Keratinocyte (primary cell): ENCODE data around the gene TDP2. TPM values are rescaled to one million over a fixed set of nuclear protein-coding genes. Genes with fewer than 3 reads are reported as not detected.

Source experiments
- DNase-seq: peaks from one replicate; pipeline ENCODE4 v3.0.0-alpha.2; 2011; ENCODE audit warnings: low read depth, missing footprints, low spot score
- FAIRE-seq: peaks from 2 replicates; lab custom pipeline; 2011; peaks lifted over from hg19 to GRCh38; lab: Jason Lieb, UNC
- H2AFZ ChIP-seq: 2 replicates; pipeline ENCODE4 v1.6.0; 2012; ENCODE audit warnings: low read length, control low read depth, inconsistent platforms; ENCODE audit not compliant: control insufficient read depth
- H3K27ac ChIP-seq: 2 replicates; pipeline ENCODE4 v1.5.1; 2011; ENCODE audit warnings: low read length; ENCODE audit not compliant: control insufficient read depth, insufficient read depth
- H3K27me3 ChIP-seq: 3 replicates; pipeline ENCODE4 v1.6.0; 2011; ENCODE audit warnings: low read length; ENCODE audit not compliant: control insufficient read depth, insufficient read depth; ENCODE audit errors: extremely low read depth
- H3K36me3 ChIP-seq, 2 experiments: 2 replicates in 1 of 2; 3 replicates in 1 of 2; pipeline ENCODE4 v1.5.1; 2011; ENCODE audit warnings: low read length in 2 of 2, mild to moderate bottlenecking in 1 of 2; ENCODE audit not compliant: control insufficient read depth in 2 of 2, insufficient read depth in 2 of 2; ENCODE audit errors: extremely low read depth in 1 of 2
- H3K4me1 ChIP-seq: 3 replicates; pipeline ENCODE4 v1.5.1; 2011; ENCODE audit warnings: low read length; ENCODE audit not compliant: control insufficient read depth, insufficient read depth; ENCODE audit errors: extremely low read depth
- H3K4me2 ChIP-seq: 3 replicates; pipeline ENCODE4 v1.6.0; 2011; ENCODE audit warnings: low read depth, low read length; ENCODE audit not compliant: control insufficient read depth, insufficient read depth; ENCODE audit errors: extremely low read depth
- H3K4me3 ChIP-seq, 3 experiments: fragments of 200-600 bp in 1 of 3; sonication (generic) in 1 of 3; 2 replicates in 2 of 3; 3 replicates in 1 of 3; pipeline ENCODE4 v1.5.1; 2011 to 2016; ENCODE audit warnings: low read length in 3 of 3, mild to moderate bottlenecking in 3 of 3, control low read depth in 2 of 3, inconsistent platforms in 1 of 3, low read depth in 1 of 3, mixed read lengths in 1 of 3, mixed run types in 1 of 3, moderate library complexity in 1 of 3; ENCODE audit not compliant: control insufficient read depth in 2 of 3, insufficient read depth in 2 of 3; ENCODE audit errors: extremely low read depth in 1 of 3
- H3K79me2 ChIP-seq: 2 replicates; pipeline ENCODE4 v1.6.0; 2012; ENCODE audit warnings: low read length; ENCODE audit not compliant: control insufficient read depth, insufficient read depth
- H3K9ac ChIP-seq: 3 replicates; pipeline ENCODE4 v1.6.0; 2011; ENCODE audit warnings: low read length; ENCODE audit not compliant: control insufficient read depth, insufficient read depth; ENCODE audit errors: extremely low read depth
- H3K9me1 ChIP-seq: 3 replicates; pipeline ENCODE4 v1.6.0; 2011; ENCODE audit warnings: low read length; ENCODE audit not compliant: control insufficient read depth, insufficient read depth; ENCODE audit errors: extremely low read depth
- H3K9me3 ChIP-seq: 2 replicates; pipeline ENCODE4 v1.5.1; 2012; ENCODE audit warnings: low read depth, low read length; ENCODE audit not compliant: control insufficient read depth
- H4K20me1 ChIP-seq: 3 replicates; pipeline ENCODE4 v1.6.0; 2011; ENCODE audit warnings: low read length; ENCODE audit not compliant: control insufficient read depth, insufficient read depth; ENCODE audit errors: extremely low read depth
- EZH2 ChIP-seq: IDR thresholded peaks from one replicate; pipeline ENCODE4 v1.6.1; 2012; ENCODE audit warnings: inconsistent platforms, mild to moderate bottlenecking, low read length, moderate library complexity
- dilution Hi-C: fragments of 300-500 bp; cut with MboI; formaldehyde crosslinking; loops from one replicate; pipeline ENCODE4 v1.7.0; 2020; ENCODE audit warnings: low sequenced_read_pairs; ENCODE audit not compliant: extremely low pct_ligation_motif_present
- polyA plus RNA-seq, 5 experiments: library from polyadenylated mRNA; depleted of rRNA in 3 of 5; stranded (reverse) in 3 of 5; stranded (forward) in 1 of 5; unstranded in 1 of 5; fragments of >200 nt; gene quantifications; 1 replicate in 1 of 5; 2 replicates in 3 of 5; 3 replicates in 1 of 5; pipeline versions ENCODE4 v1.2.1 to v1.2.3, GENCODE V29; 2011 to 2012; ENCODE audit warnings: missing spikeins in 2 of 5, low read depth in 1 of 5, low replicate concordance in 1 of 5
- TF ChIP-seq, protein P1 (sequence below), 3 experiments: IDR thresholded peaks in 1 of 3; conservative IDR thresholded peaks in 1 of 3; optimal IDR thresholded peaks in 1 of 3; 2 replicates in 2 of 3; 3 replicates in 1 of 3; pipeline versions ENCODE3 to v1.5.1; 2011; ENCODE audit warnings: low read length in 3 of 3, mild to moderate bottlenecking in 3 of 3, moderate library complexity in 2 of 3, control low read depth in 1 of 3, inconsistent platforms in 1 of 3; ENCODE audit not compliant: insufficient read depth in 2 of 3; ENCODE audit errors: extremely low read depth in 1 of 3

Gene TDP2
- polyA plus RNA-seq, 1 donor (not counting 4 experiments of a cell fraction or from before 2014, with no cell fraction given) = 39.8 TPM

DNA sequence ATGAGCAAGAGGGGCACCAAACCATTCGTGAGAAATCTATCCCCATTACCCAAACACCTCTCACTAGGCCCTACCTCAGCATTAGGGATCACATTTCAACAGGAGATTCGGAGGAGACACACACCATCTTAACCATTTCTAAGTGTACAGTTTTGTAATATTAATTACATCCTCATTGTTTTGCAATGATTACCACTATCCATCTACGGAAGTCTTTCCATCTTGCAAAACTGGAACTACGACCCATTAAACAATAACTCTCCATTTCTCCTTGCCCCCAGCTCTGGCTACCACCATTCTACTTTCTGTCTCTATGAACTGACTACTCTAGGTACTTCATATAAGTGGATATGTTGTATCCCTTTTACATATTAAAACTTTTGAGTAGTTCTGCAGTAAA, 20.2 kb upstream of the TDP2 start:
- DNase-seq (no peak), FAIRE-seq (no peak)
- no peaks in the 10 kb centered on the region for H3K27me3 ChIP-seq
- H3K4me1 ChIP-seq = no peaks in the 10 kb centered on the region
- dilution Hi-C loops = no loop called here
- H3K79me2 ChIP-seq = no peaks in the 10 kb centered on the region
- H2AFZ ChIP-seq = no peak overlapping the region
- no peak overlapping the region for H3K4me2 ChIP-seq
- H4K20me1 ChIP-seq = no peaks in the 10 kb centered on the region
- no peaks in the 10 kb centered on the region for H3K9me3 ChIP-seq
- H3K4me3 ChIP-seq = no peak overlapping the region
- no peak overlapping the region for H3K9ac ChIP-seq
- no peaks in the 10 kb centered on the region for H3K9me1 ChIP-seq
- no peak overlapping the region for H3K27ac ChIP-seq
- no peaks in the 10 kb centered on the region for H3K36me3 ChIP-seq
- no peak for TF ChIP-seq EZH2
- TF ChIP-seq, protein P1, sequence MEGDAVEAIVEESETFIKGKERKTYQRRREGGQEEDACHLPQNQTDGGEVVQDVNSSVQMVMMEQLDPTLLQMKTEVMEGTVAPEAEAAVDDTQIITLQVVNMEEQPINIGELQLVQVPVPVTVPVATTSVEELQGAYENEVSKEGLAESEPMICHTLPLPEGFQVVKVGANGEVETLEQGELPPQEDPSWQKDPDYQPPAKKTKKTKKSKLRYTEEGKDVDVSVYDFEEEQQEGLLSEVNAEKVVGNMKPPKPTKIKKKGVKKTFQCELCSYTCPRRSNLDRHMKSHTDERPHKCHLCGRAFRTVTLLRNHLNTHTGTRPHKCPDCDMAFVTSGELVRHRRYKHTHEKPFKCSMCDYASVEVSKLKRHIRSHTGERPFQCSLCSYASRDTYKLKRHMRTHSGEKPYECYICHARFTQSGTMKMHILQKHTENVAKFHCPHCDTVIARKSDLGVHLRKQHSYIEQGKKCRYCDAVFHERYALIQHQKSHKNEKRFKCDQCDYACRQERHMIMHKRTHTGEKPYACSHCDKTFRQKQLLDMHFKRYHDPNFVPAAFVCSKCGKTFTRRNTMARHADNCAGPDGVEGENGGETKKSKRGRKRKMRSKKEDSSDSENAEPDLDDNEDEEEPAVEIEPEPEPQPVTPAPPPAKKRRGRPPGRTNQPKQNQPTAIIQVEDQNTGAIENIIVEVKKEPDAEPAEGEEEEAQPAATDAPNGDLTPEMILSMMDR (optimal IDR thresholded peaks at IDR 0.05 in 1 of 3, IDR thresholded peaks at IDR 0.05 in 1 of 3, conservative IDR thresholded peaks at IDR 0.05 in 1 of 3; ENCODE audit: extremely low read depth in 1 of 3, insufficient read depth in 2 of 3, low read length in 3 of 3) = no peak

GRCh38 chr6:24686408-24686807, 19.7 kb upstream of the TDP2 start:
- no peaks in the 10 kb centered on the region for H3K79me2 ChIP-seq
- H3K4me2 ChIP-seq = no peak overlapping the region
- no peak for DNase-seq
- no peak overlapping the region for H2AFZ ChIP-seq
- no peak overlapping the region for H3K27ac ChIP-seq
- TF ChIP-seq, protein P1 (optimal IDR thresholded peaks at IDR 0.05 in 1 of 3, IDR thresholded peaks at IDR 0.05 in 1 of 3, conservative IDR thresholded peaks at IDR 0.05 in 1 of 3; ENCODE audit: extremely low read depth in 1 of 3, insufficient read depth in 2 of 3, low read length in 3 of 3) = no peak
- no peak for TF ChIP-seq EZH2
- H4K20me1 ChIP-seq = no peaks in the 10 kb centered on the region
- no peak overlapping the region for H3K9ac ChIP-seq
- H3K36me3 ChIP-seq = no peaks in the 10 kb centered on the region
- no peaks in the 10 kb centered on the region for H3K27me3 ChIP-seq
- H3K9me3 ChIP-seq = no peaks in the 10 kb centered on the region
- no peak for FAIRE-seq
- dilution Hi-C loops = no loop called here
- no peaks in the 10 kb centered on the region for H3K4me1 ChIP-seq
- no peaks in the 10 kb centered on the region for H3K9me1 ChIP-seq
- H3K4me3 ChIP-seq = no peak overlapping the region
